IMR-90 (cell line): ENCODE results near the gene ARHGEF4. TPM values are rescaled to one million over a fixed set of nuclear protein-coding genes. Genes with fewer than 3 reads are reported as not detected.

ENCODE experiments used
- ATAC-seq: fragments of 200-7000 bp; cut with Tn5 transposase; 2 replicates; pipeline ENCODE4 v1.9.1; 2020; ENCODE audit warnings: low read depth, mild to moderate bottlenecking, moderate library complexity
- BruUV-seq: library from RNA; stranded (reverse); fragments of 400-500 nt; replicated peaks from 2 replicates; lab custom pipeline; 2021; lab: Mats Ljungman, UMichigan
- CTCF ChIA-PET: fragments of 300-600 bp; formaldehyde crosslinking; extraction: SDS; loops from one replicate; lab custom pipeline; 2021; ENCODE audit warnings: antibody characterized with exemption; lab: Yijun Ruan, JAX
- POLR2A ChIA-PET: fragments of 300-600 bp; sonication (Branson Sonifier 250); formaldehyde crosslinking; loops from one replicate; lab custom pipeline; 2022; ENCODE audit warnings: antibody characterized with exemption; ENCODE audit not compliant: unreplicated experiment; lab: Charles Lee
- DNase-seq: peaks from one replicate; pipeline ENCODE4 v3.0.0; 2013
- H2AFZ ChIP-seq: replicated peaks from 2 replicates; pipeline ENCODE3; 2013; ENCODE audit warnings: low read length, mild to moderate bottlenecking; ENCODE audit not compliant: poor library complexity
- H2AK5ac ChIP-seq: 2 replicates; pipeline ENCODE4 v1.6.1; 2013; ENCODE audit warnings: low read depth, low read length, inconsistent platforms
- H2AK9ac ChIP-seq: replicated peaks from 2 replicates; pipeline ENCODE3; 2013; ENCODE audit warnings: mild to moderate bottlenecking, low read depth, low read length, moderate library complexity; ENCODE audit not compliant: poor library complexity
- H2BK120ac ChIP-seq: 2 replicates; pipeline ENCODE4 v1.6.1; 2013; ENCODE audit warnings: low read depth, low read length, inconsistent platforms
- H2BK15ac ChIP-seq: 3 replicates; pipeline ENCODE4 v1.6.1; 2013; ENCODE audit warnings: low read depth, low read length, inconsistent platforms
- H2BK20ac ChIP-seq: 2 replicates; pipeline ENCODE4 v1.6.1; 2013; ENCODE audit warnings: low read depth, mild to moderate bottlenecking, inconsistent platforms, low read length, moderate library complexity
- H2BK5ac ChIP-seq: 2 replicates; pipeline ENCODE4 v1.6.1; 2013; ENCODE audit warnings: mild to moderate bottlenecking, low read depth, low read length, inconsistent platforms; ENCODE audit not compliant: poor library complexity, severe bottlenecking
- H3K14ac ChIP-seq: replicated peaks from 2 replicates; pipeline ENCODE4 v1.6.1; 2013; ENCODE audit warnings: low read depth, low read length, inconsistent platforms
- H3K18ac ChIP-seq: 2 replicates; pipeline ENCODE4 v1.6.1; 2013; ENCODE audit warnings: low read depth, low read length, control low read depth
- H3K23ac ChIP-seq: 2 replicates; pipeline ENCODE4 v1.6.1; 2013; ENCODE audit warnings: low read depth, low read length, inconsistent platforms
- H3K27ac ChIP-seq: 2 replicates; pipeline ENCODE4 v1.5.1; 2013; ENCODE audit warnings: mild to moderate bottlenecking, control low read depth, low read length; ENCODE audit not compliant: insufficient read depth
- H3K27me3 ChIP-seq: 2 replicates; pipeline ENCODE4 v1.6.1; 2013; ENCODE audit warnings: low read length; ENCODE audit not compliant: control insufficient read depth, insufficient read depth
- H3K36me3 ChIP-seq: 2 replicates; pipeline ENCODE4 v1.6.1; 2013; ENCODE audit warnings: low read length, mixed read lengths; ENCODE audit not compliant: control insufficient read depth, insufficient read depth
- H3K4ac ChIP-seq: 2 replicates; pipeline ENCODE4 v1.6.1; 2013; ENCODE audit warnings: low read depth, low read length, inconsistent platforms
- H3K4me1 ChIP-seq: 2 replicates; pipeline ENCODE4 v1.6.1; 2013; ENCODE audit warnings: low read length, mixed read lengths; ENCODE audit not compliant: control insufficient read depth, insufficient read depth
- H3K4me2 ChIP-seq: 2 replicates; pipeline ENCODE4 v1.6.1; 2013; ENCODE audit warnings: low read depth, mild to moderate bottlenecking, control low read depth, low read length, moderate library complexity
- H3K4me3 ChIP-seq: 2 replicates; pipeline ENCODE4 v1.5.1; 2013; ENCODE audit warnings: low read depth, mild to moderate bottlenecking, control low read depth, low read length, moderate library complexity; ENCODE audit not compliant: insufficient read depth
- H3K56ac ChIP-seq: 2 replicates; pipeline ENCODE4 v1.6.1; 2013; ENCODE audit warnings: low read length, inconsistent platforms; ENCODE audit not compliant: insufficient read depth; ENCODE audit errors: extremely low read depth
- H3K79me1 ChIP-seq, 2 experiments: 2 replicates each; pipeline ENCODE4 v1.6.1; 2013; ENCODE audit warnings: low read length in 2 of 2, inconsistent platforms in 1 of 2, low read depth in 1 of 2
- H3K9ac ChIP-seq: 2 replicates; pipeline ENCODE4 v1.6.1; 2013; ENCODE audit warnings: low read depth, low read length, control low read depth
- H3K9me1 ChIP-seq: 2 replicates; pipeline ENCODE4 v1.6.1; 2013; ENCODE audit warnings: low read length, inconsistent platforms; ENCODE audit not compliant: insufficient read depth
- H3K9me3 ChIP-seq: 2 replicates; pipeline ENCODE4 v1.6.1; 2013; ENCODE audit warnings: low read length; ENCODE audit not compliant: control insufficient read depth, insufficient read depth
- H4K20me1 ChIP-seq: 2 replicates; pipeline ENCODE4 v1.6.1; 2013; ENCODE audit warnings: low read length, inconsistent platforms; ENCODE audit not compliant: insufficient read depth
- H4K5ac ChIP-seq: 2 replicates; pipeline ENCODE4 v1.6.1; 2013; ENCODE audit warnings: mild to moderate bottlenecking, low read depth, low read length, control low read depth
- H4K8ac ChIP-seq, 2 experiments: 2 replicates each; pipeline ENCODE4 v1.6.1; 2013; ENCODE audit warnings: low read depth in 2 of 2, low read length in 2 of 2, control low read depth in 1 of 2, inconsistent platforms in 1 of 2
- H4K91ac ChIP-seq: 2 replicates; pipeline ENCODE4 v1.6.1; 2013; ENCODE audit warnings: low read depth, low read length, inconsistent platforms; ENCODE audit not compliant: insufficient read depth
- BHLHE40 ChIP-seq: fragments of 150-350 bp; IDR thresholded peaks from 2 replicates; pipeline ENCODE4 v1.6.1; 2016; ENCODE audit warnings: mild to moderate bottlenecking, low read depth, low read length
- CEBPB ChIP-seq: IDR thresholded peaks from 2 replicates; pipeline ENCODE4 v1.6.1; 2012; ENCODE audit warnings: low read depth, low read length, improper control_type of control experiment
- CHD1 ChIP-seq: IDR thresholded peaks from 2 replicates; pipeline ENCODE4 v1.6.1; 2012; ENCODE audit warnings: low read depth, low read length, improper control_type of control experiment
- FOS ChIP-seq: fragments of 150-350 bp; IDR thresholded peaks from 2 replicates; pipeline ENCODE4 v1.6.1; 2016; ENCODE audit warnings: low read depth, low read length
- MAFK ChIP-seq: IDR thresholded peaks from 2 replicates; pipeline ENCODE4 v1.6.1; 2012; ENCODE audit warnings: low read depth, low read length, improper control_type of control experiment
- MAZ ChIP-seq: IDR thresholded peaks from 2 replicates; pipeline ENCODE4 v1.6.1; 2012; ENCODE audit warnings: low read depth, mild to moderate bottlenecking, low read length, improper control_type of control experiment, moderate library complexity, borderline replicate concordance
- MXI1 ChIP-seq: IDR thresholded peaks from 2 replicates; pipeline ENCODE4 v1.6.1; 2012; ENCODE audit warnings: low read depth, mild to moderate bottlenecking, low read length, moderate library complexity, borderline replicate concordance
- NFE2L2 ChIP-seq: fragments of 150-350 bp; IDR thresholded peaks from 2 replicates; pipeline ENCODE4 v1.6.1; 2016; ENCODE audit warnings: low read depth, mild to moderate bottlenecking, low read length
- RAD21 ChIP-seq: IDR thresholded peaks from 2 replicates; pipeline ENCODE4 v1.6.1; 2012; ENCODE audit warnings: low read length, improper control_type of control experiment
- RFX5 ChIP-seq: IDR thresholded peaks from 2 replicates; pipeline ENCODE4 v1.8.0; 2012; ENCODE audit warnings: low read depth, mild to moderate bottlenecking, low read length, moderate library complexity
- SMC3 ChIP-seq: fragments of 150-350 bp; IDR thresholded peaks from 2 replicates; pipeline ENCODE4 v1.6.1; 2016; ENCODE audit warnings: low read depth, mild to moderate bottlenecking, antibody characterized with exemption, low read length, moderate library complexity
- dilution Hi-C: fragments of 300-500 bp; cut with HindIII; formaldehyde crosslinking; loops from one replicate; pipeline ENCODE4 v1.14.3; 2018; ENCODE audit warnings: low sequenced_read_pairs; ENCODE audit not compliant: unreplicated experiment
- in situ Hi-C: fragments of 300-500 bp; cut with MboI; formaldehyde crosslinking; loops from 3 replicates; pipeline ENCODE4 v1.14.3; 2019; ENCODE audit warnings: low sequenced_read_pairs, inconsistent platforms, mixed read lengths
- intact Hi-C: fragments of 100-400 bp; cut with micrococcal nuclease; formaldehyde crosslinking; loops from 2 replicates; pipeline ENCODE4 v1.10.0; 2022
- polyA plus RNA-seq, 3 experiments: library from polyadenylated mRNA; depleted of rRNA; stranded (reverse); fragments of >200 nt; gene quantifications; 2 replicates each; pipeline ENCODE4 v1.2.3, GENCODE V29; 2012; ENCODE audit warnings: low replicate concordance in 1 of 3
- total RNA-seq: library from RNA; depleted of rRNA; stranded (reverse); fragments of >200 nt; gene quantifications from 2 replicates; pipeline ENCODE4 v1.2.3, GENCODE V29; 2012
- TF ChIP-seq, protein P1 (sequence below): fragments of 150-350 bp; IDR thresholded peaks from 2 replicates; pipeline ENCODE4 v1.6.1; 2016; ENCODE audit warnings: low read depth, mild to moderate bottlenecking, low read length, moderate library complexity, borderline replicate concordance
- TF ChIP-seq, protein P2 (sequence below): conservative IDR thresholded peaks from 2 replicates; pipeline ENCODE4 v1.5.1; 2012; ENCODE audit warnings: mild to moderate bottlenecking, low read depth, low read length, improper control_type of control experiment

ARHGEF4 gene
- total and polyA plus RNA-seq, 2 of the 4 experiments (the other 2 are of a cell fraction): 2.7 to 5.0 TPM

DNA sequence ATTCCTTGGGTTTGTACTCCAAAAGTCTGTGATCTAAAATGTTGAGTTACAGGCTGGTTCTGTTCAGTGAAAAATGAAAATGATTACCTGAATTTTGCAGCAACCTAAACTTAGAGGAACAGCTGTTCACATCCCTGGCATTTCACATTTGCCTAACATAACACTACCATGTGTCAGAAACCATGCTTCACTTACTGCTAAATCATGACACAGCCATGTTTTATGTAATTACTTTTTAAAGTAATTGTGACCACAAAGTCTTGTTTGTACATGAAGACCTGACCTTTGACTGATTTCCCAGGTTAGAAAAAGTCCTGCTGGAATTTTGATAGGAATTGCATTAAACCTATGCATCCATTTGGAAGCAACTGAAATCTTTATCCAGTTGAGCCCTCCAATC lies 177.4 kb downstream of the ARHGEF4 start:
- Histone ChIP-seq H3K14ac (no peak overlapping the region), H3K27ac (no peak overlapping the region), H2BK15ac (no peak overlapping the region), H3K36me3 (no peaks in the 10 kb centered on the region), H3K27me3 (peaks cover 8% of the 10 kb centered on the region), H3K4me2 (no peak overlapping the region), H4K20me1 (no peaks in the 10 kb centered on the region), H3K79me1 (no peaks in the 10 kb centered on the region), H2BK120ac (no peak overlapping the region), H2BK20ac (no peak overlapping the region), H4K91ac (no peak overlapping the region), H2AK9ac (no peak overlapping the region), H3K9me1 (no peaks in the 10 kb centered on the region), H3K4ac (no peak overlapping the region), H3K4me3 (no peak overlapping the region), H3K9ac (no peak overlapping the region), H2AFZ (no peak overlapping the region), H4K8ac (no peak overlapping the region), H3K23ac (no peak overlapping the region), H3K9me3 (no peaks in the 10 kb centered on the region), H3K18ac (no peak overlapping the region), H3K56ac (no peak overlapping the region), H4K5ac (no peak overlapping the region), H2AK5ac (no peak overlapping the region), H3K4me1 (peaks cover 3% of the 10 kb centered on the region), H2BK5ac (no peak overlapping the region)
- dilution Hi-C loops: no loop called here
- in situ Hi-C loops: no loop called here
- ChIA-PET CTCF (no interaction called here), POLR2A (no interaction called here)
- intact Hi-C loops: no loop called here
- BruUV-seq: no TSS peak
- ATAC-seq (no peak), DNase-seq (no peak)
- no peak for TF ChIP-seq BHLHE40
- no peak for TF ChIP-seq SMC3
- no peak for TF ChIP-seq RFX5
- no peak for TF ChIP-seq NFE2L2
- TF ChIP-seq FOS: no peak
- TF ChIP-seq RAD21: no peak
- TF ChIP-seq CEBPB: no peak
- no peak for TF ChIP-seq CHD1
- TF ChIP-seq, protein P1, sequence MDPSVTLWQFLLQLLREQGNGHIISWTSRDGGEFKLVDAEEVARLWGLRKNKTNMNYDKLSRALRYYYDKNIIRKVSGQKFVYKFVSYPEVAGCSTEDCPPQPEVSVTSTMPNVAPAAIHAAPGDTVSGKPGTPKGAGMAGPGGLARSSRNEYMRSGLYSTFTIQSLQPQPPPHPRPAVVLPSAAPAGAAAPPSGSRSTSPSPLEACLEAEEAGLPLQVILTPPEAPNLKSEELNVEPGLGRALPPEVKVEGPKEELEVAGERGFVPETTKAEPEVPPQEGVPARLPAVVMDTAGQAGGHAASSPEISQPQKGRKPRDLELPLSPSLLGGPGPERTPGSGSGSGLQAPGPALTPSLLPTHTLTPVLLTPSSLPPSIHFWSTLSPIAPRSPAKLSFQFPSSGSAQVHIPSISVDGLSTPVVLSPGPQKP: no peak
- TF ChIP-seq, protein P2, sequence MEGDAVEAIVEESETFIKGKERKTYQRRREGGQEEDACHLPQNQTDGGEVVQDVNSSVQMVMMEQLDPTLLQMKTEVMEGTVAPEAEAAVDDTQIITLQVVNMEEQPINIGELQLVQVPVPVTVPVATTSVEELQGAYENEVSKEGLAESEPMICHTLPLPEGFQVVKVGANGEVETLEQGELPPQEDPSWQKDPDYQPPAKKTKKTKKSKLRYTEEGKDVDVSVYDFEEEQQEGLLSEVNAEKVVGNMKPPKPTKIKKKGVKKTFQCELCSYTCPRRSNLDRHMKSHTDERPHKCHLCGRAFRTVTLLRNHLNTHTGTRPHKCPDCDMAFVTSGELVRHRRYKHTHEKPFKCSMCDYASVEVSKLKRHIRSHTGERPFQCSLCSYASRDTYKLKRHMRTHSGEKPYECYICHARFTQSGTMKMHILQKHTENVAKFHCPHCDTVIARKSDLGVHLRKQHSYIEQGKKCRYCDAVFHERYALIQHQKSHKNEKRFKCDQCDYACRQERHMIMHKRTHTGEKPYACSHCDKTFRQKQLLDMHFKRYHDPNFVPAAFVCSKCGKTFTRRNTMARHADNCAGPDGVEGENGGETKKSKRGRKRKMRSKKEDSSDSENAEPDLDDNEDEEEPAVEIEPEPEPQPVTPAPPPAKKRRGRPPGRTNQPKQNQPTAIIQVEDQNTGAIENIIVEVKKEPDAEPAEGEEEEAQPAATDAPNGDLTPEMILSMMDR: no peak
- no peak for TF ChIP-seq MAFK
- no peak for TF ChIP-seq MXI1
- TF ChIP-seq MAZ: no peak
